ENCODE data around the gene REEP1. TPM values are rescaled to one million over a fixed set of nuclear protein-coding genes. Genes with fewer than 3 reads are reported as not detected.

Gene REEP1
- total RNA-seq, 1 experiment from 2014 or later, result 5.9 TPM

DNA sequence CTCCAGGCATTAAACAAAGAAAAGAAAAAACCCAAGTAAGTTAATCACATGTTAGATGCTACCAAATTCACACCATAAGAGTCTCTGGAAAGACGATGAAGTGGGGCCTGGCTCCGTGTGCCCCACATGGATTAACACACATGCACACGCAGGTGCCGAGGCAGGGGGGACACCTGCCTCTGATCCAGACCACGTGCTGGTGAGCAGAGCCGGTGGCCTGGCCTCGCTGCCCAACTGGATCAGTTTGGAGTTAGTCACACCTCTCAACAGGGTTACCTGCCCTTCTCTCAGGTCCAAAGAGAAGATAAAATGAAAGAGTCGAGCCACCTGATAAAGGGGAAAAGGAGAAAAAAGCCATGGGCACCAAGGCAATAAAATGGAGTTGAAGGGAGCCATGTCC is 97.7 kb downstream of the REEP1 start:
- no peaks in the 10 kb centered on the region for H3K27me3 ChIP-seq (ENCODE audit: insufficient read depth, low read length)
- CTCF ChIA-PET, result no interaction called here
- no TSS peak for BruUV-seq (replicated peaks)

More for the DNA sequence above, 97.7 kb downstream of the REEP1 start:
- Histone ChIP-seq H3K9ac (ENCODE audit: low read length) (no peak overlapping the region), H2AFZ (ENCODE audit: low read depth, low read length, poor library complexity, severe bottlenecking) (no peak overlapping the region), H4K20me1 (ENCODE audit: insufficient read depth) (no peaks in the 10 kb centered on the region), H3K4me3 (replicated peaks in 1 of 2; ENCODE audit: low read depth in 1 of 2, low read length in 2 of 2) (no peak overlapping the region), H3K4me1 (ENCODE audit: control insufficient read depth in 1 of 2, insufficient read depth in 2 of 2, low read length in 2 of 2) (no peaks in the 10 kb centered on the region), H3K9me3 (ENCODE audit: control insufficient read depth in 1 of 2, insufficient read depth in 1 of 2, low read depth in 1 of 2, low read length in 2 of 2) (no peaks in the 10 kb centered on the region), H3K9me2 (ENCODE audit: insufficient read depth) (no peaks in the 10 kb centered on the region), H3K36me3 (ENCODE audit: control insufficient read depth in 1 of 2, insufficient read depth in 2 of 2, low read length in 2 of 2) (no peaks in the 10 kb centered on the region), H3K79me2 (ENCODE audit: insufficient read depth, low read length) (no peaks in the 10 kb centered on the region), H3K4me2 (ENCODE audit: low read length) (no peak overlapping the region), H3K27ac (ENCODE audit: low read depth, low read length) (no peak overlapping the region)
- intact Hi-C loops (cut with micrococcal nuclease), result no loop called here
- ChIA-PET RAD21 (ENCODE audit: low non-redundant PET in 1 of 2, low total read pairs in 2 of 2, uncharacterized antibody in 2 of 2, unreplicated experiment in 2 of 2) (no interaction called here), POLR2A (no interaction called here)
- no peak for TF ChIP-seq CEBPB (IDR thresholded peaks at IDR 0.05; ENCODE audit: low read depth)
- TF ChIP-seq, protein P1, sequence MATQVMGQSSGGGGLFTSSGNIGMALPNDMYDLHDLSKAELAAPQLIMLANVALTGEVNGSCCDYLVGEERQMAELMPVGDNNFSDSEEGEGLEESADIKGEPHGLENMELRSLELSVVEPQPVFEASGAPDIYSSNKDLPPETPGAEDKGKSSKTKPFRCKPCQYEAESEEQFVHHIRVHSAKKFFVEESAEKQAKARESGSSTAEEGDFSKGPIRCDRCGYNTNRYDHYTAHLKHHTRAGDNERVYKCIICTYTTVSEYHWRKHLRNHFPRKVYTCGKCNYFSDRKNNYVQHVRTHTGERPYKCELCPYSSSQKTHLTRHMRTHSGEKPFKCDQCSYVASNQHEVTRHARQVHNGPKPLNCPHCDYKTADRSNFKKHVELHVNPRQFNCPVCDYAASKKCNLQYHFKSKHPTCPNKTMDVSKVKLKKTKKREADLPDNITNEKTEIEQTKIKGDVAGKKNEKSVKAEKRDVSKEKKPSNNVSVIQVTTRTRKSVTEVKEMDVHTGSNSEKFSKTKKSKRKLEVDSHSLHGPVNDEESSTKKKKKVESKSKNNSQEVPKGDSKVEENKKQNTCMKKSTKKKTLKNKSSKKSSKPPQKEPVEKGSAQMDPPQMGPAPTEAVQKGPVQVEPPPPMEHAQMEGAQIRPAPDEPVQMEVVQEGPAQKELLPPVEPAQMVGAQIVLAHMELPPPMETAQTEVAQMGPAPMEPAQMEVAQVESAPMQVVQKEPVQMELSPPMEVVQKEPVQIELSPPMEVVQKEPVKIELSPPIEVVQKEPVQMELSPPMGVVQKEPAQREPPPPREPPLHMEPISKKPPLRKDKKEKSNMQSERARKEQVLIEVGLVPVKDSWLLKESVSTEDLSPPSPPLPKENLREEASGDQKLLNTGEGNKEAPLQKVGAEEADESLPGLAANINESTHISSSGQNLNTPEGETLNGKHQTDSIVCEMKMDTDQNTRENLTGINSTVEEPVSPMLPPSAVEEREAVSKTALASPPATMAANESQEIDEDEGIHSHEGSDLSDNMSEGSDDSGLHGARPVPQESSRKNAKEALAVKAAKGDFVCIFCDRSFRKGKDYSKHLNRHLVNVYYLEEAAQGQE (IDR thresholded peaks at IDR 0.05; ENCODE audit: low read depth), result no peak
- TF ChIP-seq, protein P2, sequence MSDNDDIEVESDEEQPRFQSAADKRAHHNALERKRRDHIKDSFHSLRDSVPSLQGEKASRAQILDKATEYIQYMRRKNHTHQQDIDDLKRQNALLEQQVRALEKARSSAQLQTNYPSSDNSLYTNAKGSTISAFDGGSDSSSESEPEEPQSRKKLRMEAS (IDR thresholded peaks at IDR 0.05), result no peak
- TF ChIP-seq ZFX (IDR thresholded peaks at IDR 0.05), result no peak
- TF ChIP-seq YY1 (IDR thresholded peaks at IDR 0.05; ENCODE audit: extremely low read depth, insufficient replicate concordance, low read depth, low read length), result no peak
- TF ChIP-seq, protein P3, sequence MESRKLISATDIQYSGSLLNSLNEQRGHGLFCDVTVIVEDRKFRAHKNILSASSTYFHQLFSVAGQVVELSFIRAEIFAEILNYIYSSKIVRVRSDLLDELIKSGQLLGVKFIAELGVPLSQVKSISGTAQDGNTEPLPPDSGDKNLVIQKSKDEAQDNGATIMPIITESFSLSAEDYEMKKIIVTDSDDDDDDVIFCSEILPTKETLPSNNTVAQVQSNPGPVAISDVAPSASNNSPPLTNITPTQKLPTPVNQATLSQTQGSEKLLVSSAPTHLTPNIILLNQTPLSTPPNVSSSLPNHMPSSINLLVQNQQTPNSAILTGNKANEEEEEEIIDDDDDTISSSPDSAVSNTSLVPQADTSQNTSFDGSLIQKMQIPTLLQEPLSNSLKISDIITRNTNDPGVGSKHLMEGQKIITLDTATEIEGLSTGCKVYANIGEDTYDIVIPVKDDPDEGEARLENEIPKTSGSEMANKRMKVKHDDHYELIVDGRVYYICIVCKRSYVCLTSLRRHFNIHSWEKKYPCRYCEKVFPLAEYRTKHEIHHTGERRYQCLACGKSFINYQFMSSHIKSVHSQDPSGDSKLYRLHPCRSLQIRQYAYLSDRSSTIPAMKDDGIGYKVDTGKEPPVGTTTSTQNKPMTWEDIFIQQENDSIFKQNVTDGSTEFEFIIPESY (IDR thresholded peaks at IDR 0.05; ENCODE audit: extremely low read depth, insufficient replicate concordance, low read length), result no peak
- TF ChIP-seq ZNF274 (IDR thresholded peaks at IDR 0.05; ENCODE audit: low read depth, low read length), result no peak
- no peak for TF ChIP-seq POLR2A (IDR thresholded peaks at IDR 0.05; ENCODE audit: borderline replicate concordance, extremely low read depth, insufficient read depth, insufficient read length)
- TF ChIP-seq FOSL1 (IDR thresholded peaks at IDR 0.05; ENCODE audit: low read depth), result no peak
- no peak for ATAC-seq
- no peak for DNase-seq (ENCODE audit: low read depth, low spot score)

All from HCT116 (cell line).